K562 (cell line): ENCODE results near the gene ISY1. TPM values are rescaled to one million over a fixed set of nuclear protein-coding genes. Genes with fewer than 3 reads are reported as not detected.

Source experiments
- BCLAF1 ChIP-seq, 2 experiments: fragments of 450-650 bp in 1 of 2; IDR thresholded peaks; 2 replicates each; pipeline ENCODE4 v1.6.1; 2011 to 2017; ENCODE audit warnings: low read depth in 2 of 2, antibody characterized with exemption in 1 of 2, borderline replicate concordance in 1 of 2, low read length in 1 of 2, mild to moderate bottlenecking in 1 of 2, mixed read lengths in 1 of 2; ENCODE audit not compliant: control insufficient read depth in 1 of 2
- BRF2 ChIP-seq: IDR thresholded peaks from 3 replicates; pipeline ENCODE4 v1.6.1; 2011; ENCODE audit warnings: borderline replicate concordance, mild to moderate bottlenecking; ENCODE audit not compliant: insufficient read length, insufficient read depth
- CBX1 ChIP-seq: sonication (generic); IDR thresholded peaks from 2 replicates; pipeline ENCODE4 v1.6.1; 2016; ENCODE audit warnings: antibody characterized with exemption, low read depth, mild to moderate bottlenecking
- NCOR1 ChIP-seq: fragments of 450-650 bp; IDR thresholded peaks from 2 replicates; pipeline ENCODE4 v1.6.1; 2016; ENCODE audit warnings: mild to moderate bottlenecking, moderate library complexity
- POLR2B ChIP-seq: fragments of 450-650 bp; IDR thresholded peaks from 2 replicates; pipeline ENCODE4 v1.6.1; 2018; ENCODE audit warnings: low read depth; ENCODE audit not compliant: partially characterized antibody
- RBFOX2 ChIP-seq: fragments of 200-400 bp; formaldehyde crosslinking; IDR thresholded peaks from 2 replicates; pipeline ENCODE4 v1.6.1; 2017; ENCODE audit warnings: low read depth, mild to moderate bottlenecking, low read length, moderate library complexity
- THAP12 ChIP-seq: fragments of 250-450 bp; sonication (Bioruptor Pico); IDR thresholded peaks from 2 replicates; pipeline ENCODE4 v1.9.0; 2021; ENCODE audit warnings: mild to moderate bottlenecking, inconsistent platforms
- VEZF1 ChIP-seq: fragments of 200-800 bp; sonication (Bioruptor generic); IDR thresholded peaks from 2 replicates; pipeline ENCODE4 v1.6.1; 2017; ENCODE audit warnings: missing genetic modification characterization, missing compliant biosample characterization
- ZBTB9 ChIP-seq: fragments of 450-650 bp; formaldehyde crosslinking; IDR thresholded peaks from 2 replicates; pipeline ENCODE4 v1.4.0; 2020; ENCODE audit warnings: mild to moderate bottlenecking, moderate library complexity
- ZNF224 ChIP-seq: sonication (generic); formaldehyde crosslinking; IDR thresholded peaks from 2 replicates; pipeline ENCODE4 v1.8.0; 2022; ENCODE audit warnings: mild to moderate bottlenecking, missing genetic modification reagents
- ZNF311 ChIP-seq: fragments of 250-450 bp; sonication (Bioruptor Pico); IDR thresholded peaks from 2 replicates; pipeline ENCODE4 v1.4.0; 2020; ENCODE audit warnings: mild to moderate bottlenecking, moderate library complexity
- ZNF639 ChIP-seq, 2 experiments: fragments of 200-800 bp in 1 of 2; sonication (Bioruptor generic) in 1 of 2; sonication (generic) in 1 of 2; formaldehyde crosslinking in 1 of 2; IDR thresholded peaks in 1 of 2; conservative IDR thresholded peaks in 1 of 2; 2 replicates each; pipeline versions ENCODE4 v1.5.0 to v1.6.1; 2016 to 2020; ENCODE audit warnings: missing compliant biosample characterization in 1 of 2, missing genetic modification characterization in 1 of 2, missing genetic modification reagents in 1 of 2
- polyA plus RNA-seq, 8 experiments: library from polyadenylated mRNA; depleted of rRNA in 4 of 8; stranded (reverse) in 5 of 8; unstranded in 3 of 8; fragments of >200 nt; fragmentation: Nextera tagmentation in 2 of 8; fragmentation: Illumina TruSeq in 1 of 8; extraction: Ambion mirVana in 2 of 8; extraction: Trizol in 1 of 8; gene quantifications; 2 replicates each; pipeline versions ENCODE4 v1.2.1 to v1.2.3, GENCODE V29; 2011 to 2014; ENCODE audit warnings: inconsistent platforms in 1 of 8, missing spikeins in 1 of 8
- total RNA-seq, 7 experiments: library from RNA; depleted of rRNA in 6 of 7; stranded (reverse); fragments of >200 nt in 6 of 7; fragmentation: Illumina TruSeq in 2 of 7; extraction: Trizol in 2 of 7; gene quantifications; 2 replicates each; pipeline versions ENCODE4 v1.2.1 to v1.2.3, GENCODE V29; 2011 to 2021; ENCODE audit warnings: low replicate concordance in 1 of 7

ISY1 gene
- total and polyA plus RNA-seq, 9 of the 15 experiments (the other 6 are each of a cell fraction or from before 2014, with no cell fraction given) = 23.5 to 50.0 (median 32.9) TPM

GRCh38 chr3:129160891-129161859 is at the start of gene ISY1 (continued):
- TF ChIP-seq BCLAF1 (IDR thresholded peaks at IDR 0.05; ENCODE audit: borderline replicate concordance in 1 of 2, control insufficient read depth in 1 of 2, low read depth in 2 of 2, low read length in 1 of 2) = 0 out of 4 replicates have a peak, but pooled peaks of 1 of the 2 experiments have one; percentile 88
- peak in 1 of 2 experiments; percentile 74; a peak in 2 of 4 replicates for TF ChIP-seq ZNF639 (CRISPR knock-in tag; conservative IDR thresholded peaks at IDR 0.05 in 1 of 2, IDR thresholded peaks at IDR 0.05 in 1 of 2)
- peak; percentile 37; the same call in 1 of the 2 replicates for TF ChIP-seq VEZF1 (CRISPR knock-in tag)
- no peak for TF ChIP-seq NCOR1
- TF ChIP-seq THAP12 = no peak
- TF ChIP-seq CBX1 = peak; percentile 31; the same call in 1 of the 2 replicates
- no peak for TF ChIP-seq ZNF311 (CRISPR knock-in tag)
- peak; percentile 76 for TF ChIP-seq POLR2B
- TF ChIP-seq ZNF224 (CRISPR knock-in tag) = no peak
- peak; percentile 96 for TF ChIP-seq RBFOX2
- no peak for TF ChIP-seq BRF2
- no peak for TF ChIP-seq ZBTB9
